ENCODE measurements around the gene ZDHHC3.

The ZDHHC3 gene

GRCh38 chr3:44930911-44931310 lies 45.1 kb downstream of the ZDHHC3 start:
- Histone ChIP-seq H3K27me3 (ENCODE audit: control insufficient read depth, insufficient read depth, low read length) (no peaks in the 10 kb centered on the region), H3K9me3 (ENCODE audit: control insufficient read depth, insufficient read depth, low read length) (no peaks in the 10 kb centered on the region), H3K36me3 (ENCODE audit: control insufficient read depth, insufficient read depth, low read length) (peaks cover 16% of the 10 kb centered on the region; the same call in 1 of the 2 replicates), H3K4me3 (ENCODE audit: low read length) (no peak overlapping the region), H3K4me1 (ENCODE audit: control insufficient read depth, insufficient read depth, low read length) (no peaks in the 10 kb centered on the region), H3K27ac (ENCODE audit: low read length) (no peak overlapping the region)
- WGBS (ENCODE audit: insufficient coverage, insufficient read length) = no CpG with 5 or more reads among the region's 2 CpGs
- DNase-seq (ENCODE audit: low read depth, low spot score) = no peak

- Histone ChIP-seq H3K27me3 (ENCODE audit: control insufficient read depth, insufficient read depth, low read length) (no peaks in the 10 kb centered on the region), H3K4me1 (ENCODE audit: control insufficient read depth, insufficient read depth, low read length) (no peaks in the 10 kb centered on the region), H3K36me3 (ENCODE audit: control insufficient read depth, insufficient read depth, low read length) (peaks cover 16% of the 10 kb centered on the region; the same call in 1 of the 2 replicates), H3K4me3 (ENCODE audit: low read length) (no peak overlapping the region), H3K27ac (ENCODE audit: low read length) (no peak overlapping the region), H3K9me3 (ENCODE audit: control insufficient read depth, insufficient read depth, low read length) (no peaks in the 10 kb centered on the region)
- WGBS (ENCODE audit: insufficient coverage, insufficient read length) = no CpG with 5 or more reads among the region's 5 CpGs
- DNase-seq (ENCODE audit: low read depth, low spot score) = no peak
Measured at GRCh38 chr3:44929782-44930181, 46.2 kb downstream of the ZDHHC3 start.

DNA sequence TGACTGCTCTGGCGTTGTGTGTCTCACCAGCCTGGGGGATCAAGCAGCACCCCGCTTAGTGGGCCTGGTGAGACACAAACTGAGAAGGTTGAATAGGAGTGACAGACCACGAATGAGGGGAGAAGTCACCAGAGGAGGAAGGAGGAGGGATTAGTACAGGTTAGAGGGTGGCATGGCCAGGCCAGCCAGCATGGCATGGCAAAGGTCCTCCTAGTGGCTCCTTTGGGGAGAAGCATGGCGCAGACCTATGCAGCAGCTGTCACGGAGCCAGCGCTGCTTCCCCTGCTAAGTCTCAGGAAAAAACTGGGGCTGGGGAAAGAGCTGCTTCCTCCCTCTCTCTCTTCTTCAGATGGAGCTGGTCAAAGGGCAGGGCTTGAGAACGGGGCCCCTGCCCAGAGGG lies 48.6 kb downstream of the ZDHHC3 start:
- 0 out of 2 replicates have a peak, but pooled peaks cover 8% of the 10 kb centered on the region for H3K36me3 ChIP-seq (ENCODE audit: control insufficient read depth, insufficient read depth, low read length)
- H3K4me3 ChIP-seq (ENCODE audit: low read length) = no peak overlapping the region
- H3K27me3 ChIP-seq (ENCODE audit: control insufficient read depth, insufficient read depth, low read length) = no peaks in the 10 kb centered on the region
- H3K9me3 ChIP-seq (ENCODE audit: control insufficient read depth, insufficient read depth, low read length) = no peaks in the 10 kb centered on the region
- no peak for DNase-seq (ENCODE audit: low read depth, low spot score)
- no CpG with 5 or more reads among the region's 7 CpGs for WGBS (ENCODE audit: insufficient coverage, insufficient read length)
- no peaks in the 10 kb centered on the region for H3K4me1 ChIP-seq (ENCODE audit: control insufficient read depth, insufficient read depth, low read length)
- no peak overlapping the region for H3K27ac ChIP-seq (ENCODE audit: low read length)

GRCh38 chr3:44926921-44927320 lies 49.1 kb downstream of the ZDHHC3 start:
- no peak for DNase-seq (ENCODE audit: low read depth, low spot score)
- H3K27ac ChIP-seq (ENCODE audit: low read length) = no peak overlapping the region
- H3K4me1 ChIP-seq (ENCODE audit: control insufficient read depth, insufficient read depth, low read length) = no peaks in the 10 kb centered on the region
- H3K4me3 ChIP-seq (ENCODE audit: low read length) = no peak overlapping the region
- H3K36me3 ChIP-seq (ENCODE audit: control insufficient read depth, insufficient read depth, low read length) = 0 out of 2 replicates have a peak, but pooled peaks cover 8% of the 10 kb centered on the region
- H3K27me3 ChIP-seq (ENCODE audit: control insufficient read depth, insufficient read depth, low read length) = no peaks in the 10 kb centered on the region
- H3K9me3 ChIP-seq (ENCODE audit: control insufficient read depth, insufficient read depth, low read length) = no peaks in the 10 kb centered on the region
- WGBS (ENCODE audit: insufficient coverage, insufficient read length) = no CpG with 5 or more reads among the region's 7 CpGs

DNA sequence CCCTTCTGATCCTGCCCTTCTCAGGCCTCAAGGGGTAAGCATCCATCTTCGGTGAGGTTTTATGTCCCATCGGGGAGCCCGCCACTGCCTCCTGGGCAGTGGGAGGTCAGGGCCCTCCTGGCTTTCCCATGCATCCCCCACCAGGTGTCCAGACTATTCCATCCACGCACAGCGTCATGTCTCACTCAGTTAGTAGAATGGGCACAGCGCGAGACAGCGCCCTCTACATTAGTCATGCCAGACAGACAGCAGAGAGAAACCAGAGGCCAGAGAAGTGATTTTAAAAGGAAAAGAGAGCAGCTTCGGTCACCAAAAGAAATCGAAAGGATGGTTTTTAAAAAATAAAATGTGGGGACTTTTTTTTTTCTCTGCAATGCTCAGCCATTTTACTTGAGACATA lies 49.8 kb downstream of the ZDHHC3 start:
- Histone ChIP-seq H3K27me3 (ENCODE audit: control insufficient read depth, insufficient read depth, low read length) (no peaks in the 10 kb centered on the region), H3K36me3 (ENCODE audit: control insufficient read depth, insufficient read depth, low read length) (0 out of 2 replicates have a peak, but pooled peaks cover 8% of the 10 kb centered on the region), H3K27ac (ENCODE audit: low read length) (no peak overlapping the region), H3K9me3 (ENCODE audit: control insufficient read depth, insufficient read depth, low read length) (no peaks in the 10 kb centered on the region), H3K4me3 (ENCODE audit: low read length) (no peak overlapping the region), H3K4me1 (ENCODE audit: control insufficient read depth, insufficient read depth, low read length) (no peaks in the 10 kb centered on the region)
- DNase-seq (ENCODE audit: low read depth, low spot score) = no peak
- WGBS (ENCODE audit: insufficient coverage, insufficient read length) = no CpG with 5 or more reads among the region's 10 CpGs

DNA sequence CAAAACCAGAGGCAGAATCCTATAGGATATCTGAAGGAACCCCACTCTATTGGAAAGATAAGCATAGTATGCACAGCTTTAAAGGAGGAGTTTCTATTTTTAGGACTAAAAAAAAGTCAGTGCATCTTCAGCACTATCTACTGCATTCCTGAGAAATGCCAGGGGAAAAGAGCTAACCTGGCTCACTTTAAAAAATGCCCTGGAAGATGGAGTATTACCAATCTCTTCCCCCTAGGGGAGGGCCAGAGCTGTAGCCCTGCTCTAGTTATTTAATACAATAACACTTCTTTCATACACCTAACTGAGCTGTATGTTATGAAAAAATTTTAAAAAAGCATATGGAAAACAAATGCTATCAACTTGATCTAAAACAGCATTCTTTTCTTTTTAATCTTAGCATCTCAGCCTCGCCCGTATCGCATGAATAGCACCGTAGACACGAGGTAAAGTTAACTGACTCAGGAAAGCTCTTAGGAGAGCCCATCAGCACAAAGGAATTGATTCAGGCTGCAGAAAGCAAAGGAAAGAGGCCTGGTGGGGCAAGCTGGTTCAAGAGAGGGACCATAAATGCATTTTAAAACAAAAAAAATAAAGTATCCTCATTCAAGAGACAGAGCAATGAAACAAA lies 51.4 kb downstream of the ZDHHC3 start:
- no peaks in the 10 kb centered on the region for H3K4me1 ChIP-seq (ENCODE audit: control insufficient read depth, insufficient read depth, low read length)
- H3K36me3 ChIP-seq (ENCODE audit: control insufficient read depth, insufficient read depth, low read length) = 0 out of 2 replicates have a peak, but pooled peaks cover 8% of the 10 kb centered on the region
- H3K9me3 ChIP-seq (ENCODE audit: control insufficient read depth, insufficient read depth, low read length) = no peaks in the 10 kb centered on the region
- H3K4me3 ChIP-seq (ENCODE audit: low read length) = no peak overlapping the region
- no peaks in the 10 kb centered on the region for H3K27me3 ChIP-seq (ENCODE audit: control insufficient read depth, insufficient read depth, low read length)
- H3K27ac ChIP-seq (ENCODE audit: low read length) = no peak overlapping the region
- no peak for DNase-seq (ENCODE audit: low read depth, low spot score)
- WGBS (ENCODE audit: insufficient coverage, insufficient read length) = no CpG with 5 or more reads among the region's 5 CpGs

- Histone ChIP-seq H3K4me3 (ENCODE audit: low read length) (no peak overlapping the region), H3K27me3 (ENCODE audit: control insufficient read depth, insufficient read depth, low read length) (no peaks in the 10 kb centered on the region), H3K27ac (ENCODE audit: low read length) (no peak overlapping the region), H3K36me3 (ENCODE audit: control insufficient read depth, insufficient read depth, low read length) (0 out of 2 replicates have a peak, but pooled peaks cover 5% of the 10 kb centered on the region), H3K9me3 (ENCODE audit: control insufficient read depth, insufficient read depth, low read length) (no peaks in the 10 kb centered on the region), H3K4me1 (ENCODE audit: control insufficient read depth, insufficient read depth, low read length) (no peaks in the 10 kb centered on the region)
- no peak for DNase-seq (ENCODE audit: low read depth, low spot score)
- WGBS (ENCODE audit: insufficient coverage, insufficient read length) = no CpG with 5 or more reads among the region's 3 CpGs
Measured at GRCh38 chr3:44923632-44924456, 52.1 kb downstream of the ZDHHC3 start.

GRCh38 chr3:44920081-44920480 lies 55.9 kb downstream of the ZDHHC3 start:
- H3K4me1 ChIP-seq (ENCODE audit: control insufficient read depth, insufficient read depth, low read length) = no peaks in the 10 kb centered on the region
- no CpG with 5 or more reads among the region's 3 CpGs for WGBS (ENCODE audit: insufficient coverage, insufficient read length)
- no peak overlapping the region for H3K4me3 ChIP-seq (ENCODE audit: low read length)
- no peak for DNase-seq (ENCODE audit: low read depth, low spot score)
- no peaks in the 10 kb centered on the region for H3K36me3 ChIP-seq (ENCODE audit: control insufficient read depth, insufficient read depth, low read length)
- no peak overlapping the region for H3K27ac ChIP-seq (ENCODE audit: low read length)
- H3K27me3 ChIP-seq (ENCODE audit: control insufficient read depth, insufficient read depth, low read length) = no peaks in the 10 kb centered on the region
- H3K9me3 ChIP-seq (ENCODE audit: control insufficient read depth, insufficient read depth, low read length) = no peaks in the 10 kb centered on the region

DNA sequence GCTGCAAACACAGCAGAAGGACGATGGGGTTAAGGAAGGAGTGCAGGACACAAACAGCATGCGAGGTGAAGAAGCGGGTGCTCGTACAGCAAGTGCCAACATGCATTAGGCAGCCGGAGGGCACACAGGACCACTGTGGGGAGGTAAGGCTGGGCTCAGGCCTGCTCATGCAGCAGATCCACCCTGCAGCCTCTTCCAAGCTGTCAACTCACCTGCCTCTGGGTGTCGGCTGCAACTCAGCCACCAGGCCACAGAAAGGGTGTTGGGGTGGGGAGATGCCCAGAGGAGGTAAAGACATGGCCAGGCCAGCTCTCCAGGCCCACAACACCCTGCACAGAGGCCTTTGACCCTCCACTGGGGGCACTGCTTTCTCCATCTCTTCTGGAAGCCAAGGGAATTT lies 57.4 kb downstream of the ZDHHC3 start:
- no peaks in the 10 kb centered on the region for H3K4me1 ChIP-seq (ENCODE audit: control insufficient read depth, insufficient read depth, low read length)

DNA sequence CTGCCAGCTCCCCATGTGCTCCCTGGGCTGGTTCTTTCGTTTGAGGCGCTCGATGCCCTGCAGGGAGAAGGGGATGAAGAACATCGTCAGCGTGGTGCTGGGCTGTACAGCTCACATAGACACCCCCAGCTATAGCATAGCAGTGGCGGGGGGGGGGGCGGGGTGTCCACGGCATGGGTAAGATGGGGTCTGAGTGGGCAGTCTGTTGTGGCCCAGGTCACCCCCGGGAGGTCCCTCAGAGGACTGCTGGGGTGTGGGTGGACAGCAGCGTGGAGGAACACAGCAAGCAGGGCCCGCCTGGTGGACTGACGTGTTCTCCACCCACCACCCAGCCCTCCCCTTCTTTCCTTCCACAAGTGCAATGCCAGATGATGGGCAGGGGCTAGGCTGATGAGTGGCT lies 57.9 kb downstream of the ZDHHC3 start:
- Histone ChIP-seq H3K27me3 (ENCODE audit: control insufficient read depth, insufficient read depth, low read length) (no peaks in the 10 kb centered on the region), H3K4me3 (ENCODE audit: low read length) (no peak overlapping the region), H3K4me1 (ENCODE audit: control insufficient read depth, insufficient read depth, low read length) (no peaks in the 10 kb centered on the region), H3K36me3 (ENCODE audit: control insufficient read depth, insufficient read depth, low read length) (no peaks in the 10 kb centered on the region), H3K27ac (ENCODE audit: low read length) (no peak overlapping the region), H3K9me3 (ENCODE audit: control insufficient read depth, insufficient read depth, low read length) (no peaks in the 10 kb centered on the region)
- WGBS (ENCODE audit: insufficient coverage, insufficient read length) = no CpG with 5 or more reads among the region's 12 CpGs
- no peak for DNase-seq (ENCODE audit: low read depth, low spot score)

More for the DNA sequence above, 57.4 kb downstream of the ZDHHC3 start:
- DNase-seq (ENCODE audit: low read depth, low spot score) = no peak
- no peak overlapping the region for H3K27ac ChIP-seq (ENCODE audit: low read length)
- H3K27me3 ChIP-seq (ENCODE audit: control insufficient read depth, insufficient read depth, low read length) = no peaks in the 10 kb centered on the region
- H3K4me3 ChIP-seq (ENCODE audit: low read length) = no peak overlapping the region
- no peaks in the 10 kb centered on the region for H3K9me3 ChIP-seq (ENCODE audit: control insufficient read depth, insufficient read depth, low read length)
- WGBS (ENCODE audit: insufficient coverage, insufficient read length) = no CpG with 5 or more reads among the region's 6 CpGs
- no peaks in the 10 kb centered on the region for H3K36me3 ChIP-seq (ENCODE audit: control insufficient read depth, insufficient read depth, low read length)
